ENCODE results near the gene CTNNBIP1.

CTNNBIP1 gene

DNA sequence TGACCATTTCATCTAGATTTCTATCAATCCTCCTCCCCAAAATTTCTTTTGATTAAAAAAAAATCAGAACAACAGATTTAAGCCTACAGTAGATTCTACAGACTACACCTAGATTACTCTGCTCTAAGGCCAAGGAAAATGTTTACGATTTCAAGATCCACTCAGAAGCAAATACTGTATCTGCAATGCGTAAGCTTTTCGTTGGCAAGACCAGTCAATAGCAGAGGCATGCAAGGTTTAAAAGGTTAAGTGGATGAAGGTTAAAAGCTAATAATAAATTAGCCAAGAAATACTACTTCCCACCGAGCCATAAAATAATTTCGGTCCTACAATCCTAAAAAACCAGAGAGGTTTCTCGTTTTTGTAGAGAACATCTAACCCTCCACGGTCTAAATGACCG, 87.6 kb downstream of the CTNNBIP1 start:
- no peak overlapping the region for H3K23ac ChIP-seq (ENCODE audit: low read length)
- no peak overlapping the region for H4K91ac ChIP-seq (ENCODE audit: low read depth, low read length)
- H3K79me1 ChIP-seq (ENCODE audit: low read length) = peaks cover 12% of the 10 kb centered on the region
- peak overlapping the region; percentile 96 for H2AFZ ChIP-seq (ENCODE audit: insufficient read depth, low read length, poor library complexity)
- H2AK5ac ChIP-seq (ENCODE audit: low read length) = no peak overlapping the region
- H3K14ac ChIP-seq (ENCODE audit: low read length) = no peak overlapping the region
- no peak overlapping the region for H2BK12ac ChIP-seq (ENCODE audit: low read length)
- no peak overlapping the region for H3K9ac ChIP-seq (ENCODE audit: low read length)
- H4K8ac ChIP-seq (ENCODE audit: low read depth, low read length) = no peak overlapping the region
- H3K27me3 ChIP-seq (ENCODE audit: insufficient read depth, low read length) = no peaks in the 10 kb centered on the region
- DNase-seq = no peak
- H3K79me2 ChIP-seq (ENCODE audit: control insufficient read depth, insufficient read depth, low read length, poor library complexity) = peaks cover 9% of the 10 kb centered on the region
- no peak overlapping the region for H2BK120ac ChIP-seq (ENCODE audit: insufficient read depth, low read length, poor library complexity)
- no peaks in the 10 kb centered on the region for H3K36me3 ChIP-seq (ENCODE audit: control insufficient read depth in 1 of 2, insufficient read depth in 2 of 2, low read length in 2 of 2)
- H4K12ac ChIP-seq (ENCODE audit: low read depth, low read length) = no peak overlapping the region
- H3K4me2 ChIP-seq (ENCODE audit: low read length) = peak overlapping the region; percentile 100
- H3K18ac ChIP-seq (ENCODE audit: low read length) = no peak overlapping the region
- no peak overlapping the region for H3K4ac ChIP-seq (ENCODE audit: low read depth, low read length)
- H3K4me1 ChIP-seq (ENCODE audit: control insufficient read depth in 1 of 2, insufficient read depth in 2 of 2, low read length in 2 of 2) = peaks cover 12% of the 10 kb centered on the region in 2 experiments
- H3K9me3 ChIP-seq (ENCODE audit: insufficient read depth, low read depth, low read length) = no peaks in the 10 kb centered on the region
- peak overlapping the region; percentile 88 for H3K4me3 ChIP-seq (ENCODE audit: low read depth, low read length)
- no CpG with 5 or more reads among the region's 8 CpGs for WGBS (ENCODE audit: extremely low coverage, insufficient coverage, insufficient read length)
- H3K27ac ChIP-seq (ENCODE audit: low read depth, low read length) = no peak overlapping the region
- H2BK5ac ChIP-seq (ENCODE audit: low read depth, low read length, poor library complexity) = no peak overlapping the region

DNA sequence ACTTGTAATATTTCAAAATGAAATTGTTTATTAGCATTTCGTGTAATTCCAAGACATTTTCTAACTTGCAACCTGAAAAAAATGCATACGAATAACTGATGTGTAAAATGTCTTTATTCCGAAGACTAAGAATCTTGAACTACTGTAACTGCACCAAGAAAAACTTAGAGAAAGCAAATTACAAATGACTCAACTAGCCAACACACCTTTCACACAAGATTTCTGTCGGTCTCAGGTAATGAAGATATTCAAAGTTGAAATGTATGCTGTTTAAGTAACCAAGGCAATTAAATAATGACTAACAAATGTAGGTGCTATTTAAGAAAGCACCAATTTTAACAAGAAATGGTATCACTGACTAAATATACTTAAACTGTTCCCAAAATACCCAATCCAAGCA, 88.4 kb downstream of the CTNNBIP1 start:
- peaks cover 12 to 14% of the 10 kb centered on the region in 2 experiments for H3K4me1 ChIP-seq (ENCODE audit: control insufficient read depth in 1 of 2, insufficient read depth in 2 of 2, low read length in 2 of 2)
- no peak overlapping the region for H3K9ac ChIP-seq (ENCODE audit: low read length)
- H3K9me3 ChIP-seq (ENCODE audit: insufficient read depth, low read depth, low read length) = no peaks in the 10 kb centered on the region
- no CpG with 5 or more reads among the region's 4 CpGs for WGBS (ENCODE audit: extremely low coverage, insufficient coverage, insufficient read length)
- H4K8ac ChIP-seq (ENCODE audit: low read depth, low read length) = no peak overlapping the region
- H2BK5ac ChIP-seq (ENCODE audit: low read depth, low read length, poor library complexity) = no peak overlapping the region
- peaks cover 9% of the 10 kb centered on the region for H3K79me2 ChIP-seq (ENCODE audit: control insufficient read depth, insufficient read depth, low read length, poor library complexity)
- no peak overlapping the region for H3K23ac ChIP-seq (ENCODE audit: low read length)
- H3K4me2 ChIP-seq (ENCODE audit: low read length) = no peak overlapping the region
- no peak for DNase-seq
- no peak overlapping the region for H3K27ac ChIP-seq (ENCODE audit: low read depth, low read length)
- peaks cover 12% of the 10 kb centered on the region for H3K79me1 ChIP-seq (ENCODE audit: low read length)
- H2AFZ ChIP-seq (ENCODE audit: insufficient read depth, low read length, poor library complexity) = no peak overlapping the region
- H3K4me3 ChIP-seq (ENCODE audit: low read depth, low read length) = no peak overlapping the region
- H2BK12ac ChIP-seq (ENCODE audit: low read length) = no peak overlapping the region
- H3K36me3 ChIP-seq (ENCODE audit: control insufficient read depth in 1 of 2, insufficient read depth in 2 of 2, low read length in 2 of 2) = no peaks in the 10 kb centered on the region
- no peak overlapping the region for H2BK120ac ChIP-seq (ENCODE audit: insufficient read depth, low read length, poor library complexity)
- no peak overlapping the region for H3K14ac ChIP-seq (ENCODE audit: low read length)
- H4K91ac ChIP-seq (ENCODE audit: low read depth, low read length) = no peak overlapping the region
- no peaks in the 10 kb centered on the region for H3K27me3 ChIP-seq (ENCODE audit: insufficient read depth, low read length)
- H4K12ac ChIP-seq (ENCODE audit: low read depth, low read length) = no peak overlapping the region
- H3K4ac ChIP-seq (ENCODE audit: low read depth, low read length) = no peak overlapping the region
- no peak overlapping the region for H2AK5ac ChIP-seq (ENCODE audit: low read length)
- no peak overlapping the region for H3K18ac ChIP-seq (ENCODE audit: low read length)

DNA sequence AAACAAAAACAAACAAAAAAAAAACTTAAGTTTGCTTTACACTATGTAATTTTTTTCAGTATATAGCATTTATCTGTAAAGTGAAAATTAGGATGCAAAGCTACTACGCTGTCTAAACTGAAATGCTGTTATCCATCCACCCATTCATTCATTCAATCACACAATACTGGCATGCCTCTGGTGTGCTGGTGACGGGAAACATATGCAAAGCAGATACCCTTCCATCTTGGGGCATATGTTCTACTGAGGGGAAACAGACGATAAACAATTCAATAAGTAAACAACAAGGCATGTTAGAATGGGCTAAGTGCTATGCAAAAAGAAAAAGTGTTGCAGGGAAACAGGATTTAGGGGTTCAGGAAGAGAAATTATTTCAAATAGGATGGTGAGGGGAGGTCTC, 89.5 kb downstream of the CTNNBIP1 start:
- WGBS (ENCODE audit: extremely low coverage, insufficient coverage, insufficient read length) = no CpG with 5 or more reads among the region's 3 CpGs
- H4K91ac ChIP-seq (ENCODE audit: low read depth, low read length) = no peak overlapping the region
- H2BK120ac ChIP-seq (ENCODE audit: insufficient read depth, low read length, poor library complexity) = no peak overlapping the region
- H3K4me2 ChIP-seq (ENCODE audit: low read length) = no peak overlapping the region
- H3K79me1 ChIP-seq (ENCODE audit: low read length) = peaks cover 12% of the 10 kb centered on the region
- H3K4me1 ChIP-seq (ENCODE audit: control insufficient read depth in 1 of 2, insufficient read depth in 2 of 2, low read length in 2 of 2) = peaks cover 9 to 13% of the 10 kb centered on the region in 2 experiments
- no peak overlapping the region for H3K9ac ChIP-seq (ENCODE audit: low read length)
- H3K14ac ChIP-seq (ENCODE audit: low read length) = no peak overlapping the region
- H3K18ac ChIP-seq (ENCODE audit: low read length) = no peak overlapping the region
- H2AK5ac ChIP-seq (ENCODE audit: low read length) = no peak overlapping the region
- no peak for DNase-seq
- H2BK12ac ChIP-seq (ENCODE audit: low read length) = no peak overlapping the region
- H4K8ac ChIP-seq (ENCODE audit: low read depth, low read length) = no peak overlapping the region
- no peak overlapping the region for H2BK5ac ChIP-seq (ENCODE audit: low read depth, low read length, poor library complexity)
- H3K27ac ChIP-seq (ENCODE audit: low read depth, low read length) = no peak overlapping the region
- H3K36me3 ChIP-seq (ENCODE audit: control insufficient read depth in 1 of 2, insufficient read depth in 2 of 2, low read length in 2 of 2) = no peaks in the 10 kb centered on the region
- H3K4ac ChIP-seq (ENCODE audit: low read depth, low read length) = no peak overlapping the region
- H3K4me3 ChIP-seq (ENCODE audit: low read depth, low read length) = no peak overlapping the region
- peaks cover 9% of the 10 kb centered on the region for H3K79me2 ChIP-seq (ENCODE audit: control insufficient read depth, insufficient read depth, low read length, poor library complexity)
- no peak overlapping the region for H2AFZ ChIP-seq (ENCODE audit: insufficient read depth, low read length, poor library complexity)
- H4K12ac ChIP-seq (ENCODE audit: low read depth, low read length) = no peak overlapping the region
- no peaks in the 10 kb centered on the region for H3K9me3 ChIP-seq (ENCODE audit: insufficient read depth, low read depth, low read length)
- H3K23ac ChIP-seq (ENCODE audit: low read length) = no peak overlapping the region
- H3K27me3 ChIP-seq (ENCODE audit: insufficient read depth, low read length) = no peaks in the 10 kb centered on the region

DNA sequence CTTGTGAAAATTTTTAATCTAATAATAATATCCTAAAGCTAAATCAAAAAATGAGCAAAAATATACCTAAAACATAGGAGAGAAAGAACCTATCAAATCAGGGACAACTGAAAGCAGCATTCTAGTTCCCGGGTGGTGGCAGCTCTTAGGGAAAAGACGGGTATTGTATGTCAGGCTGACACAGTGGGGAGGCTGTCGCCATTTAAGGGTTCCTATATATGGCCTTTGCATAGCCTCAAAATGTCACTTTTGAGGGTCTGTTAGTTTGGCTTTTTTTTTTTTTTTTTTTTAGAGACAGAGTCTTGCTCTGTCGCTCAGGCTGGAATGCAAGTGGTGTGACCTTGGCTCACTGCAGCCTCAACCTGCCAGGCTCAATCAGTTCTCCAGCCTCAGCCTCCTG, 92.3 kb downstream of the CTNNBIP1 start:
- Histone ChIP-seq H3K4me3 (ENCODE audit: low read depth, low read length) (no peak overlapping the region), H3K4me1 (ENCODE audit: control insufficient read depth in 1 of 2, insufficient read depth in 2 of 2, low read length in 2 of 2) (peaks cover 0 to 3% of the 10 kb centered on the region in 2 experiments), H3K9ac (ENCODE audit: low read length) (no peak overlapping the region), H2BK12ac (ENCODE audit: low read length) (no peak overlapping the region), H4K12ac (ENCODE audit: low read depth, low read length) (no peak overlapping the region), H3K9me3 (ENCODE audit: insufficient read depth, low read depth, low read length) (no peaks in the 10 kb centered on the region), H2AK5ac (ENCODE audit: low read length) (no peak overlapping the region), H3K79me1 (ENCODE audit: low read length) (no peaks in the 10 kb centered on the region), H3K4ac (ENCODE audit: low read depth, low read length) (no peak overlapping the region), H3K18ac (ENCODE audit: low read length) (no peak overlapping the region), H3K14ac (ENCODE audit: low read length) (no peak overlapping the region), H3K36me3 (ENCODE audit: control insufficient read depth in 1 of 2, insufficient read depth in 2 of 2, low read length in 2 of 2) (no peaks in the 10 kb centered on the region), H3K27me3 (ENCODE audit: insufficient read depth, low read length) (no peaks in the 10 kb centered on the region), H3K23ac (ENCODE audit: low read length) (no peak overlapping the region), H2BK120ac (ENCODE audit: insufficient read depth, low read length, poor library complexity) (no peak overlapping the region), H3K27ac (ENCODE audit: low read depth, low read length) (no peak overlapping the region), H2BK5ac (ENCODE audit: low read depth, low read length, poor library complexity) (no peak overlapping the region), H4K91ac (ENCODE audit: low read depth, low read length) (no peak overlapping the region), H2AFZ (ENCODE audit: insufficient read depth, low read length, poor library complexity) (no peak overlapping the region), H3K79me2 (ENCODE audit: control insufficient read depth, insufficient read depth, low read length, poor library complexity) (peaks cover 2% of the 10 kb centered on the region), H4K8ac (ENCODE audit: low read depth, low read length) (no peak overlapping the region), H3K4me2 (ENCODE audit: low read length) (no peak overlapping the region)
- no CpG with 5 or more reads among the region's 4 CpGs for WGBS (ENCODE audit: extremely low coverage, insufficient coverage, insufficient read length)
- no peak for DNase-seq
